ENCODE measurements around the gene SAXO2.
"Not testable (repeated sequence)": the region's sequence is repeated elsewhere in the genome, so short reads cannot be mapped to it uniquely, and the experiment has no call there.

Gene SAXO2

GRCh38 chr15:82326896-82327295, 64.3 kb downstream of the SAXO2 start:
- not testable (repeated sequence) for DNase-seq; H3K4me1 ChIP-seq; H3K36me3 ChIP-seq; H3K9me3 ChIP-seq; H3K4me3 ChIP-seq (ENCODE audit: low read depth, low read length); H3K27me3 ChIP-seq

- DNase-seq; H3K4me1 ChIP-seq; H3K36me3 ChIP-seq; H3K9me3 ChIP-seq; H3K27me3 ChIP-seq; H3K4me3 ChIP-seq (ENCODE audit: low read depth, low read length): not testable (repeated sequence)
Observed at GRCh38 chr15:82327372-82327771, 64.8 kb downstream of the SAXO2 start.

GRCh38 chr15:82329039-82329438, 66.4 kb downstream of the SAXO2 start:
- not testable (repeated sequence) for H3K27me3 ChIP-seq; H3K36me3 ChIP-seq; H3K9me3 ChIP-seq; H3K4me3 ChIP-seq (ENCODE audit: low read depth, low read length); DNase-seq; H3K4me1 ChIP-seq

GRCh38 chr15:82330921-82331320, 68.3 kb downstream of the SAXO2 start:
- H3K4me1 ChIP-seq; H3K4me3 ChIP-seq (ENCODE audit: low read depth, low read length); DNase-seq; H3K9me3 ChIP-seq; H3K27me3 ChIP-seq; H3K36me3 ChIP-seq: not testable (repeated sequence)

- H3K4me1 ChIP-seq; H3K27me3 ChIP-seq; H3K36me3 ChIP-seq; H3K9me3 ChIP-seq; DNase-seq; H3K4me3 ChIP-seq (ENCODE audit: low read depth, low read length): not testable (repeated sequence)
Observed at GRCh38 chr15:82331576-82332304, 69.1 kb downstream of the SAXO2 start.

- not testable (repeated sequence) for H3K4me3 ChIP-seq (ENCODE audit: low read depth, low read length); H3K27me3 ChIP-seq; H3K36me3 ChIP-seq; H3K4me1 ChIP-seq; H3K9me3 ChIP-seq
- DNase-seq = peak; percentile 84
Observed at GRCh38 chr15:82332711-82333602, 70.3 kb downstream of the SAXO2 start.

GRCh38 chr15:82333603-82334553, 71.3 kb downstream of the SAXO2 start:
- not testable (repeated sequence) for DNase-seq; H3K4me1 ChIP-seq; H3K36me3 ChIP-seq; H3K4me3 ChIP-seq (ENCODE audit: low read depth, low read length); H3K9me3 ChIP-seq; H3K27me3 ChIP-seq
